ENCODE measurements around the gene C5orf15. TPM values are rescaled to one million over a fixed set of nuclear protein-coding genes. Genes with fewer than 3 reads are reported as not detected.

C5orf15 gene
- total RNA-seq, 1 experiment from 2014 or later: 105 TPM

GRCh38 chr5:133925866-133926488 is 42.4 kb downstream of the C5orf15 start:
- no peak for DNase-seq (ENCODE audit: extremely low read depth, low read depth)

- no peak for DNase-seq (ENCODE audit: extremely low read depth, low read depth)
These were observed 43.2 kb downstream of the C5orf15 start for GRCh38 chr5:133925269-133925668.

GRCh38 chr5:133924221-133924920 is 44.1 kb downstream of the C5orf15 start:
- DNase-seq (ENCODE audit: extremely low read depth, low read depth): no peak

- DNase-seq (ENCODE audit: extremely low read depth, low read depth): no peak
These were observed 46.4 kb downstream of the C5orf15 start for GRCh38 chr5:133921979-133922378.

- DNase-seq (ENCODE audit: extremely low read depth, low read depth): no peak
These were observed 47.4 kb downstream of the C5orf15 start for GRCh38 chr5:133921069-133921468.

- DNase-seq (ENCODE audit: extremely low read depth, low read depth): no peak
These were observed 49.0 kb downstream of the C5orf15 start for GRCh38 chr5:133919148-133920136.

- DNase-seq (ENCODE audit: extremely low read depth, low read depth): no peak
These were observed 49.7 kb downstream of the C5orf15 start for GRCh38 chr5:133918731-133919130.

- no peak for DNase-seq (ENCODE audit: extremely low read depth, low read depth)
These were observed 50.1 kb downstream of the C5orf15 start for GRCh38 chr5:133918316-133918715.

GRCh38 chr5:133917785-133918184 is 50.6 kb downstream of the C5orf15 start:
- DNase-seq (ENCODE audit: extremely low read depth, low read depth): no peak

- no peak for DNase-seq (ENCODE audit: extremely low read depth, low read depth)
These were observed 51.5 kb downstream of the C5orf15 start for GRCh38 chr5:133916914-133917313.

GRCh38 chr5:133916479-133916878 is 51.9 kb downstream of the C5orf15 start:
- DNase-seq (ENCODE audit: extremely low read depth, low read depth): no peak

- DNase-seq (ENCODE audit: extremely low read depth, low read depth): no peak
These were observed 54.0 kb downstream of the C5orf15 start for GRCh38 chr5:133914434-133914833.

GRCh38 chr5:133913413-133914155 is 54.8 kb downstream of the C5orf15 start:
- DNase-seq (ENCODE audit: extremely low read depth, low read depth): no peak

GRCh38 chr5:133912951-133913350 is 55.5 kb downstream of the C5orf15 start:
- DNase-seq (ENCODE audit: extremely low read depth, low read depth): no peak

GRCh38 chr5:133910571-133910970 is 57.9 kb downstream of the C5orf15 start:
- DNase-seq (ENCODE audit: extremely low read depth, low read depth): no peak

- no peak for DNase-seq (ENCODE audit: extremely low read depth, low read depth)
These were observed 58.8 kb downstream of the C5orf15 start for GRCh38 chr5:133909603-133910002.

GRCh38 chr5:133907075-133907474 is 61.4 kb downstream of the C5orf15 start:
- DNase-seq (ENCODE audit: extremely low read depth, low read depth): no peak

- DNase-seq (ENCODE audit: extremely low read depth, low read depth): no peak
These were observed 62.1 kb downstream of the C5orf15 start for GRCh38 chr5:133906303-133906702.
